Neural progenitor cell (in vitro differentiated cells): ENCODE results near the gene STAG3. TPM values are rescaled to one million over a fixed set of nuclear protein-coding genes. Genes with fewer than 3 reads are reported as not detected.

ENCODE experiments used
- DNase-seq: peaks from one replicate; pipeline ENCODE4 v3.0.0-alpha.2; 2016; ENCODE audit warnings: low spot score
- H2AFZ ChIP-seq: fragments of 200-600 bp; sonication (generic); replicated peaks from 2 replicates; pipeline ENCODE4 v1.6.1; 2016; ENCODE audit warnings: antibody characterized with exemption
- H3F3A ChIP-seq: fragments of 200-600 bp; sonication (generic); 2 replicates; pipeline ENCODE4 v1.6.1; 2016; ENCODE audit warnings: antibody characterized with exemption, low read depth
- H3K27ac ChIP-seq: fragments of 200-600 bp; sonication (generic); 2 replicates; pipeline ENCODE4 v1.5.1; 2016; ENCODE audit warnings: mild to moderate bottlenecking
- H3K27me3 ChIP-seq: fragments of 200-600 bp; sonication (generic); 2 replicates; pipeline ENCODE4 v1.6.1; 2016; ENCODE audit warnings: mild to moderate bottlenecking, moderate library complexity
- H3K36me3 ChIP-seq: fragments of 200-600 bp; sonication (generic); 2 replicates; pipeline ENCODE4 v1.5.1; 2016
- H3K4me1 ChIP-seq: fragments of 200-600 bp; sonication (generic); 2 replicates; pipeline ENCODE4 v1.6.1; 2016; ENCODE audit warnings: mixed run types
- H3K4me2 ChIP-seq: fragments of 200-600 bp; sonication (generic); 2 replicates; pipeline ENCODE4 v1.6.1; 2016
- H3K4me3 ChIP-seq: fragments of 200-600 bp; sonication (generic); 2 replicates; pipeline ENCODE4 v1.5.1; 2016
- H3K79me2 ChIP-seq: fragments of 200-600 bp; sonication (generic); 2 replicates; pipeline ENCODE4 v1.6.1; 2016; ENCODE audit warnings: low read depth
- H3K9ac ChIP-seq: fragments of 200-600 bp; sonication (generic); 2 replicates; pipeline ENCODE4 v1.6.1; 2016
- H3K9me3 ChIP-seq: fragments of 200-600 bp; sonication (generic); 2 replicates; pipeline ENCODE4 v1.5.1; 2016; ENCODE audit warnings: low read depth
- H4K20me1 ChIP-seq: fragments of 200-600 bp; sonication (generic); 2 replicates; pipeline ENCODE4 v1.6.1; 2016; ENCODE audit warnings: low read depth
- H3K27ac Mint-ChIP-seq: 3 replicates; pipeline ENCODE4 v1.8.0; 2021; ENCODE audit warnings: mixed read lengths
- H3K27me3 Mint-ChIP-seq: 2 replicates; pipeline ENCODE4 v1.8.0; 2022; ENCODE audit warnings: low read depth, mild to moderate bottlenecking, inconsistent platforms, moderate library complexity, mixed read lengths; ENCODE audit not compliant: insufficient read depth
- H3K36me3 Mint-ChIP-seq: 3 replicates; pipeline ENCODE4 v1.8.0; 2021; ENCODE audit warnings: mixed read lengths
- H3K4me1 Mint-ChIP-seq: 3 replicates; pipeline ENCODE4 v1.8.0; 2021; ENCODE audit warnings: mixed read lengths
- H3K4me3 Mint-ChIP-seq: 3 replicates; pipeline ENCODE4 v1.8.0; 2021; ENCODE audit warnings: mild to moderate bottlenecking, moderate library complexity, mixed read lengths
- H3K9me3 Mint-ChIP-seq: 3 replicates; pipeline ENCODE4 v1.8.0; 2020; ENCODE audit warnings: mixed read lengths
- CTCF ChIP-seq: fragments of 200-600 bp; sonication (generic); IDR thresholded peaks from 2 replicates; pipeline ENCODE4 v1.5.1; 2017; ENCODE audit warnings: antibody characterized with exemption, mild to moderate bottlenecking
- EZH2 ChIP-seq: fragments of 200-600 bp; sonication (generic); IDR thresholded peaks from 2 replicates; pipeline ENCODE4 v1.6.1; 2017; ENCODE audit warnings: antibody characterized with exemption, mild to moderate bottlenecking, moderate library complexity
- EZH2phosphoT487 ChIP-seq: fragments of 200-600 bp; sonication (generic); IDR thresholded peaks from 2 replicates; pipeline ENCODE4 v1.6.1; 2017; ENCODE audit warnings: antibody characterized with exemption
- total RNA-seq: library from RNA; depleted of rRNA; stranded (reverse); fragments of >200 nt; gene quantifications from 2 replicates; pipeline ENCODE4 v1.2.3, GENCODE V29; 2015; ENCODE audit warnings: low replicate concordance

The STAG3 gene
- total RNA-seq, 1 donor from 2014 or later, result 0.58 TPM

GRCh38 chr7:100154651-100155491 is 22.8 kb upstream of the STAG3 start:
- Histone ChIP-seq H2AFZ (no peak overlapping the region), H3K27me3 (no peaks in the 10 kb centered on the region), H3K9me3 (no peaks in the 10 kb centered on the region), H3K4me3 (no peak overlapping the region), H3K79me2 (peaks cover 24% of the 10 kb centered on the region), H3F3A (peaks cover 40% of the 10 kb centered on the region), H4K20me1 (peaks cover 32% of the 10 kb centered on the region), H3K9ac (no peak overlapping the region), H3K4me2 (no peak overlapping the region), H3K27ac (no peak overlapping the region), H3K36me3 (no peaks in the 10 kb centered on the region), H3K4me1 (peaks cover 3% of the 10 kb centered on the region)
- no peak overlapping the region for H3K4me3 Mint-ChIP-seq
- H3K27ac Mint-ChIP-seq, result no peak overlapping the region
- peaks cover 11% of the 10 kb centered on the region for H3K36me3 Mint-ChIP-seq
- no peak for DNase-seq
- no peak for TF ChIP-seq EZH2
- TF ChIP-seq EZH2phosphoT487, result no peak
- no peak for TF ChIP-seq CTCF
- H3K27me3 Mint-ChIP-seq, result peaks cover 7% of the 10 kb centered on the region
- H3K4me1 Mint-ChIP-seq, result peaks cover 22% of the 10 kb centered on the region
- no peaks in the 10 kb centered on the region for H3K9me3 Mint-ChIP-seq

GRCh38 chr7:100155553-100156317 is 22.0 kb upstream of the STAG3 start:
- H3K9me3 Mint-ChIP-seq, result no peaks in the 10 kb centered on the region
- no peaks in the 10 kb centered on the region for H3K27me3 ChIP-seq
- no peak for TF ChIP-seq EZH2
- no peak for TF ChIP-seq EZH2phosphoT487
- no peak for TF ChIP-seq CTCF
- H3K4me3 ChIP-seq, result no peak overlapping the region
- H3F3A ChIP-seq, result peaks cover 40% of the 10 kb centered on the region
- H4K20me1 ChIP-seq, result peaks cover 32% of the 10 kb centered on the region
- H3K27ac ChIP-seq, result no peak overlapping the region
- peaks cover 15% of the 10 kb centered on the region for H3K79me2 ChIP-seq
- H3K27me3 Mint-ChIP-seq, result peaks cover 8% of the 10 kb centered on the region
- peaks cover 7% of the 10 kb centered on the region for H3K36me3 Mint-ChIP-seq
- peaks cover 17% of the 10 kb centered on the region for H3K4me1 Mint-ChIP-seq
- DNase-seq, result no peak
- no peak overlapping the region for H3K9ac ChIP-seq
- H3K9me3 ChIP-seq, result no peaks in the 10 kb centered on the region
- peak overlapping the region; percentile 23 for H3K4me3 Mint-ChIP-seq
- no peaks in the 10 kb centered on the region for H3K4me1 ChIP-seq
- H3K36me3 ChIP-seq, result no peaks in the 10 kb centered on the region
- H3K4me2 ChIP-seq, result no peak overlapping the region
- H3K27ac Mint-ChIP-seq, result no peak overlapping the region
- H2AFZ ChIP-seq, result no peak overlapping the region

- no peak for DNase-seq
- Mint-ChIP-seq H3K9me3 (no peaks in the 10 kb centered on the region), H3K27ac (no peak overlapping the region), H3K36me3 (peaks cover 7% of the 10 kb centered on the region), H3K27me3 (peaks cover 11% of the 10 kb centered on the region), H3K4me1 (peaks cover 17% of the 10 kb centered on the region), H3K4me3 (peak overlapping the region; percentile 84)
- Histone ChIP-seq H3K27ac (no peak overlapping the region), H3K4me3 (no peak overlapping the region), H3K79me2 (peaks cover 7% of the 10 kb centered on the region), H2AFZ (no peak overlapping the region), H3K4me1 (no peaks in the 10 kb centered on the region), H3K9ac (no peak overlapping the region), H3F3A (peaks cover 40% of the 10 kb centered on the region), H3K9me3 (no peaks in the 10 kb centered on the region), H3K36me3 (no peaks in the 10 kb centered on the region), H4K20me1 (peaks cover 32% of the 10 kb centered on the region), H3K4me2 (no peak overlapping the region), H3K27me3 (no peaks in the 10 kb centered on the region)
- TF ChIP-seq EZH2phosphoT487 (no peak), CTCF (no peak), EZH2 (no peak)
Measured at GRCh38 chr7:100156331-100157068, 21.2 kb upstream of the STAG3 start.
